Stimulated activated CD4-positive, alpha-beta T cell treated with anti-CD3 and anti-CD28 coated beads, Interleukin-1b, Interleukin-23, amount 100 ng/mL, for 4 hours (primary cell): ENCODE results near the gene ENO2.

Source experiments
- DNase-seq, 2 donors: peaks; one replicate each; pipeline ENCODE4 v3.0.0-alpha.2; 2020; ENCODE audit warnings: low read depth in 2 of 2

Gene ENO2

GRCh38 chr12:6912164-6912935 lies 2.0 kb upstream of the ENO2 start:
- no peak for DNase-seq

DNA sequence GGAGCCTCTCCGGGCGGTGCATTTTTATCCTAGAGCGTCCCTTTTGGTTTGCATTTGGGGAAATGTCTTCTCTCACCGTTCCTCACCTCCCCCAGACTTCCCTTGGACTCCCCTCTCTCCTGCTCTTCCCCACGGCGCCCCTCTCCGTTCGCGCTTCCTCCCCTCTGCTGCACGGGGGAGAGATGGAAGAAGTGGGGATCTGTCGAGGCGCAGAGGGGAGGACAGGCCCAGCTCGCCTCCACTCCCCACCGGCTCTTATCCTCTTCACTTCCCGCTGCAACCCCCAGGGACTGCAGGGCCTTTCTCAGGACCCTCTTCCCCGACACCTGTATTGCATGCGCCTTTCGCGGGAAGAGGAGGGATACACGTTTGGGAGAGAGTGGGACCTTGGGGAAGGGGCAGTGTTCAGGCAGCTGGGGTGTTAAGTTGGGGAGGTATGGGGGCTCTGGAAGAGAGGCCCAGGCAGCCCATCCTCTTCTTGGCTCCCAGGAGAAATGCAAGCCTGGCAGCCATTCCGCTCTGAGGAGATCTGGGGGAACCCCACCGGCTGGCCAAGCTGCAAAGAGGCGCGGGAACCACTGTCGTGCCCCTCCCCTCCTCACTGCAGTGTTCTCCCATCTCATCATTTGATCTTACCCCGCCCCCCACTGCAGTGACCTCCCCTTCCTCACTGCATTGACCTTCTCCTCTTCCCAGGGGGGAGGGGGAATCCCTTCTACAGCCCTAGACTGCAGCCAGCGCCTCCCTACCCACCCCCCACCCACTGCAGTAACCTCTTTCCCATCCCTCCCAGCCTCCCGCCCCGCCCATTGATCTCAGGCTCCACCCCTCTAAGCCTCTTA lies 788 bp downstream of the ENO2 start:
- no peak for DNase-seq

DNA sequence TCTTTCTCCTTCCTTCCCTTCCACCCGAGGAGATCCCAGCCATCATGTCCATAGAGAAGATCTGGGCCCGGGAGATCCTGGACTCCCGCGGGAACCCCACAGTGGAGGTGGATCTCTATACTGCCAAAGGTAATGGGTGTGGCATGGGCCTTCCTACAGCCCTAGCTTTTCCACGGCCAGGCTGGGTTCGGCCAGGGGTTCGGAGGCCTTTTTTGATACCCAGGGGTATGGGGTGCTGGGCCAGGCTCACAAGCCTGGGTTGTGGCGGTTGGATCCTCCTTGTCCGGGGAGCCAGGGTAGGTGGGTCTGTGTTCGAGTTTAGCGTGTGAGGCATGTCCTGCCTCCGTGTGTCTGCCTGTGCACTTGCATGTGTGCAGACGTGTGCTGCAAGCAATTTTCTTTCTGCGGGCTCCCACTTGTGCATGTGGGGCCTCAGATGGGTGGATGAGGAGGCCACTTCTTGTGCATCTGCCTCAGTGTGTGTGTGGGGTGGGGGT lies 1.5 kb downstream of the ENO2 start:
- no peak for DNase-seq

- no peak for DNase-seq
Observed at GRCh38 chr12:6916426-6917200, 2.2 kb downstream of the ENO2 start.

DNA sequence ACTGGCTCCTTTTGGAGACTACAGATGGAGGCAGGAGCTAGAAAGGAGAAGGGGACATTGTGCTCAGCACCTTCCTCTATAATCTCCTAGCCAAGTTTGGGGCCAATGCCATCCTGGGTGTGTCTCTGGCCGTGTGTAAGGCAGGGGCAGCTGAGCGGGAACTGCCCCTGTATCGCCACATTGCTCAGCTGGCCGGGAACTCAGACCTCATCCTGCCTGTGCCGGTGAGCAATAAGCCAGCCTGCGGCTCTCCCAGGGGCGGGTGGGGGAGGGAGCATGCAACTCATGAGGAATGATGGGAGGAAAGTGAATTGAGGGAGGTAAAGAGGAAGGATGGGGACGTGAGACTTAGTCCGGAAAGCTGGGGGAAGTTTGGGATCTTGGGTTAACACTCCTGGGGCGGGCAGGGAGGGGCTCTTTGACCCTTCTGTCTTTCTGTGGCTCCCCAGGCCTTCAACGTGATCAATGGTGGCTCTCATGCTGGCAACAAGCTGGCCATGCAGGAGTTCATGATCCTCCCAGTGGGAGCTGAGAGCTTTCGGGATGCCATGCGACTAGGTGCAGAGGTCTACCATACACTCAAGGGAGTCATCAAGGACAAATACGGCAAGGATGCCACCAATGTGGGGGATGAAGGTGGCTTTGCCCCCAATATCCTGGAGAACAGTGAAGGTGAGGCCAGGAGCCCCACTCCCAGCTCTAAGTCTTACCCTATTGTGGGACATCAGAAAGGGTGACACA lies 3.3 kb downstream of the ENO2 start:
- no peak for DNase-seq

DNA sequence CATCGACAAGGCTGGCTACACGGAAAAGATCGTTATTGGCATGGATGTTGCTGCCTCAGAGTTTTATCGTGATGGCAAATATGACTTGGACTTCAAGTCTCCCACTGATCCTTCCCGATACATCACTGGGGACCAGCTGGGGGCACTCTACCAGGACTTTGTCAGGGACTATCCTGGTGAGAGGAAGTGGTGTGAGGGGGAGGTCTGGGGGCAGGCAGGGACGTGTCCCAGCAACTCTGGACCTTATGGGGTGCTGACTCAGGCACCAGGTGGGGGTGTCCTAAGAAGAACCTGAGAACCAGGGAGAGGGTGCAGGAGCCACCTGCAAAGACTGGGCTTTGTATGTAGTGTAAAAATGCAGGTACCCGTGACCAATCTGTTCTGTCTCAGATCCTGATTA lies 5.2 kb downstream of the ENO2 start:
- DNase-seq: no peak

DNA sequence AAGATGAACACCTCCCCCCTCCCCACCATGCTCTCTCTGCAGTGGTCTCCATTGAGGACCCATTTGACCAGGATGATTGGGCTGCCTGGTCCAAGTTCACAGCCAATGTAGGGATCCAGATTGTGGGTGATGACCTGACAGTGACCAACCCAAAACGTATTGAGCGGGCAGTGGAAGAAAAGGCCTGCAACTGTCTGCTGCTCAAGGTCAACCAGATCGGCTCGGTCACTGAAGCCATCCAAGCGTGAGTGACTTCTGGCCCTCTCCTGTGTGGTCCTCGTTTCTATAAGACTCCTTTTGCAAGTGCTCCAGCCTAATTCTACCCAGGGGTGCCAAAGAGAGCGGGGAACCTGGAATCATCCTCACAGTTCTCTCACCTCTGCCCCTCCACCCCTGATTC lies 7.2 kb downstream of the ENO2 start:
- DNase-seq: no peak

GRCh38 chr12:6921996-6922946 lies 7.9 kb downstream of the ENO2 start:
- no peak for DNase-seq

- DNase-seq: no peak
Observed at GRCh38 chr12:6923003-6923732, 8.8 kb downstream of the ENO2 start.

DNA sequence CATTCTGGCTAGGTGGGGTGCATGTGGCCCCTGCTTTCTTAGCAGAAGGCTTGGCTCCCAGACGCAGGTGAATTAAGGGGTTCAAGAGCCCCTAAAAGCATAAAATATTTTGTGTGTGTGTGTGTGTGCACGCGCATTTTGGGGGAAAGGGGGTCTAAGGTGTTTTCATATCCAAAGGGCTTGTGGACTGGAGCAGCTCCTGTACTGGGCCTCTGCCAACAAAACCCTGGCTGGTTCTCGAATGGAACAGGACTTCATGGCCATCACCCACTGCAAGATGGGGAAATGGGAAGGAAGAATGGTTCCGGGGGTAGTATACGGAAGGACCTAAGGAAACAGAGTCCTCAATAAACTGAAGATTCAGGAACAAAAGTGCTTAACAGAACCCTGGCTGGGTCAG lies 9.5 kb downstream of the ENO2 start:
- DNase-seq: no peak

DNA sequence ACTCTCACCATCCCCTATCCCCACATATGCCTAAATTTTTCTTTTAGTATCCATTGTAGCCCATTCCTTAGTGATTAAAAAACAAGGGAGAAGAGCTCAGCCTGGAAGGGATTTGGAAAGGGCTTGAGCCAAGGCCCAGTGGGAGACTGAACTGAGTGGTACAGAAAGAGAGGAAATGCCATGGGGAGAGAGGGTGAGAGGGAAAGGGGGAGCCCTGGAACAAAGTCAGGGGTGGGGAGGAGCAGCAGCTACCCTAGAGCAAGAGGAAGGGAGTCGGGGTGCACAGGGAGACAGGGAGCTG lies 10.8 kb downstream of the ENO2 start:
- DNase-seq: no peak

- DNase-seq: no peak
Observed at GRCh38 chr12:6925540-6926279, 11.3 kb downstream of the ENO2 start.

DNA sequence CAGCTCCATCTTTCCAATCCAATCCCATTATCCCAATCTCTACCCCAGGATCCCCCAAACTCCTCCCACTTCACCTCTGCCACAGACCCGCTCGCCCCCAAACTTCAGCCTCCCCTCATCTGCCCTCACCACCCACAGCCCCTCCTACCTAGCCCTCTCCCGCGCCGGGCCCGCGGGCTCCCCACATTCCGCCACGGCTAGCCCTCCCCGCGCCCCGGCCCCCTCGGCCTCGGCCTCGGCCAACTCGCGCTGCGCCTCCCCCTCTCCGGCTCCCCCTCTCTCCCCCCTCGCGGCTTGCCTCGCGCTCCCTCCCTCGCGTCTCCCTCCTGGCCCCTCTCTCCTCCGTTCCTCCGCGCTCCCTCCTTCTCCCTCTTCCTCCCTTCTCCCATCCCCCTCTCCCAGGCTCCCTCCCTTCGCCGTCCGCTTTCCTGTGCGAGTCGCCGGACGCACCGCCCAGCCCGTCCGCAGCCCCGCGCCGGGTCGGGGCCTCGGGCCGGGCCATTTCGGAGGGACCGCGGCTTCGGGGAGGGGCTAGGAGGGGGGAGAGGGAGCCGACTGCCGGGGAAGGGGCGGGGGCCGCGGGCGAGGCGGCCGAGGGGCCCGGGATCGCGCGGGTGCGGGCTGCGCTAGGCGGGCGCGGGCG lies 13.1 kb downstream of the ENO2 start, which contains the start of gene ATN1:
TSS of gene ATN1 (plus strand) at position 581 of the 643 bp plus-strand sequence. CDS start 6,043 bp downstream, outside the sequence.
- peak in 1 of 2 donors; percentile 50 for DNase-seq

- no peak for DNase-seq
Observed at GRCh38 chr12:6928022-6928702, 13.8 kb downstream of the ENO2 start.

DNA sequence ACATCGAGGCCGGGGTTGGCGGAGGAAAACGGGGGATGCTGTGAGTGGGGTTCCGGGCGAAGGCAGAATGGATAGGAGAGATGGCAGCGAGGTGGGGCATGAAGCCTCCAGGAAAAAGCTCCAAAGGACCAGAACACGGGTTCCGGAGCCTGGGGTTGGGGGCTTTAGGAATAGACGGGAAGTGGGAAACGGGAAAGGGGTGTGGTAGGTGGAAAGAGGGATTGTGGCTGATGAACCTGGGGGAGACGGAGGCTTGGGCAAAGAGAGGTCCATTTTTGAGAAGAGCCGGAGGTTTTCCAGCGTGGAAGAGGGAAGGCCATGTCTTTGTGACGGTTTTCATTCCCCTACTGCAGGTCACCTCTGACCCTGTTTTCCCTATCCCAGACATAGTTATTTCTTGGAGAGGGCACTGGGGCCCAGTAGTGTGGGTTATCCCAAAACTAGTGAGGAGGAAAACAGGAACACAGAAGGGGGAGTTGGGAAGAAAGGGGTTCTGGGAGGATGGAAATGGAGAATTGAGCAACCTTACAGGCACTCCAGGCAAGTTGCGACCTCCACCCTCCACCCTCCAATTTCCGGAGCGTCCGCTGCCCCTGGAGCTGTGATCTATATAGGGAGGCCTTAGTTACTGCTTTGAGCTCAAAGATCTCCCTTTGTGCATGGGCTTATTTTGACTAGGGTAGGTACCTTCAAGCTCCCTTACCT lies 14.5 kb downstream of the ENO2 start:
- DNase-seq: no peak

DNA sequence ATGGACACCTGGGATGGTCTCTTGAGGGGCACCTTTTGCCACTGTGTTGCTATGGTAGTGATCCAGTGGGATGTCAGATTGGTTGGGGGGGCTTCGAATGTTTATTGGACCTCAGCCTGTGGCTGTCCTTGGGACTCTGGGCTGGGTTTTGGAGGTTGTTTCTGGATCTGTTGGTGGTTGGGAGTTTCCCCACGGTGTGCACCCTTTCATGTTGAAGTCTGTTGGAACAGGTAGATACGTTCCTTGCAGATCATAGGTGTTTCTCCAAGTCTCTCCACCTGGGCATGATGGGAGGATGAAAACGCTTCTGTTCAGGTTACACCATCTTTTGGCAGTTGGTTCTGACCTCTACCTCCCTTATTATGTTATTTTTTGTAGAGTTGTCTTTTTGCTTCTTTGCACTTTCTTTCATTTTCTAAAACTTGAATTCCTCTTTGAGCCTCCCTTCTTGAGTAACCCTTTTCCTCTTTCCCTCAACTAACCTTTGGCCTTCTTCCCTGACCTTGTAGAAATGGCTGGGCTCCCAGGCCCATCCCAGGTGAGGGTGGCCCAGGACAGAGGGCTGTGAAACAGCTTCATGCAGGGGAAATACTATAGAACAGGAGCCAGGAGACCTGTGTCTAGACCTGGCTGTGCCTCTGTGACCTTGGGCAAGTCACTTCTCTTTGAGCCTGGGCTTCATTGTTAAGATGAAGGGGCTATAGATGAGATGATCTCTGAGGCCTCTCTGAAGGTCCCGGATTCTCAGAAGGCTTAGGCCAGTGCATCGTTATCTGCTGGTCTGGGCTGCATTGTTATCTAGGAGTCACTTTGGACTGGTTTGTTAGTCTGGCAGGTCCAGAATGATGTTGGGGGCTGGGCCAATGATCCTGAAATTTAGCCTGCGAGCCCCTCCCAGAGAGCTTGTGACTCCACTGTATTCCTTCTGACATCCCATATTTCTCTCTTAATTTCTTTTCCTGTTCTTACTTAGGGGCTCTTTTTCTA lies 15.4 kb downstream of the ENO2 start:
- DNase-seq: no peak
